Liver (tissue), 9 donors: ENCODE measurements around the gene SECTM1. TPM values are rescaled to one million over a fixed set of nuclear protein-coding genes. Genes with fewer than 3 reads are reported as not detected.

Experiments
- DNase-seq: peaks from one replicate; pipeline ENCODE4 v3.0.0-alpha.2; 2017; ENCODE audit warnings: low spot score
- H3K27ac ChIP-seq, 2 donors: one replicate each; pipeline ENCODE4 v1.7.0; 2013; ENCODE audit warnings: inconsistent platforms in 2 of 2, low read length in 2 of 2, control low read depth in 1 of 2, low read depth in 1 of 2, mild to moderate bottlenecking in 1 of 2
- H3K27me3 ChIP-seq, 4 donors: one replicate each; pipeline versions ENCODE4 v1.6.1 to v1.7.0; 2013; ENCODE audit warnings: low read length in 3 of 4, inconsistent platforms in 1 of 4, mild to moderate bottlenecking in 1 of 4, moderate library complexity in 1 of 4; ENCODE audit not compliant: control insufficient read depth in 4 of 4, insufficient read depth in 4 of 4
- H3K36me3 ChIP-seq, 4 donors: one replicate each; pipeline versions ENCODE4 v1.6.1 to v1.7.0; 2013; ENCODE audit warnings: low read length in 3 of 4, mild to moderate bottlenecking in 3 of 4, low read depth in 1 of 4, moderate library complexity in 1 of 4; ENCODE audit not compliant: control insufficient read depth in 4 of 4, insufficient read depth in 3 of 4
- H3K4me1 ChIP-seq, 4 donors: one replicate each; pipeline versions ENCODE4 v1.6.1 to v1.7.0; 2013; ENCODE audit warnings: low read length in 3 of 4, mild to moderate bottlenecking in 3 of 4, moderate library complexity in 1 of 4; ENCODE audit not compliant: control insufficient read depth in 4 of 4, insufficient read depth in 4 of 4
- H3K4me3 ChIP-seq, 3 donors: one replicate each; pipeline versions ENCODE4 v1.6.1 to v1.7.0; 2013; ENCODE audit warnings: low read length in 3 of 3, control low read depth in 1 of 3, low read depth in 1 of 3, mild to moderate bottlenecking in 1 of 3
- H3K9ac ChIP-seq, 2 donors: one replicate each; pipeline ENCODE4 v1.7.0; 2013; ENCODE audit warnings: low read length in 2 of 2, mild to moderate bottlenecking in 2 of 2, moderate library complexity in 2 of 2, control low read depth in 1 of 2, low read depth in 1 of 2
- H3K9me3 ChIP-seq, 4 donors: one replicate each; pipeline versions ENCODE4 v1.6.1 to v1.7.0; 2013; ENCODE audit warnings: low read length in 3 of 4; ENCODE audit not compliant: control insufficient read depth in 4 of 4
- FOXA1 ChIP-seq: IDR thresholded peaks from 2 replicates; pipeline ENCODE4 v1.6.1; 2016; ENCODE audit warnings: antibody characterized with exemption
- GABPA ChIP-seq, 2 donors: IDR thresholded peaks in 1 of 2; conservative IDR thresholded peaks in 1 of 2; 2 replicates each; pipeline ENCODE4 v1.6.1; 2016; ENCODE audit warnings: antibody characterized with exemption in 2 of 2, mild to moderate bottlenecking in 1 of 2, moderate library complexity in 1 of 2
- HNF4A ChIP-seq, 2 donors: conservative IDR thresholded peaks; 2 replicates each; pipeline ENCODE4 v1.6.1; 2016; ENCODE audit warnings: antibody characterized with exemption in 2 of 2, mild to moderate bottlenecking in 2 of 2
- HNF4G ChIP-seq: IDR thresholded peaks from 2 replicates; pipeline ENCODE4 v1.6.1; 2016; ENCODE audit warnings: antibody characterized with exemption
- JUND ChIP-seq, 2 donors: IDR thresholded peaks; 2 replicates each; pipeline ENCODE4 v1.6.1; 2016; ENCODE audit warnings: antibody characterized with exemption in 2 of 2
- MAX ChIP-seq: IDR thresholded peaks from 2 replicates; pipeline ENCODE4 v1.6.1; 2016; ENCODE audit warnings: antibody characterized with exemption
- NR2F2 ChIP-seq: IDR thresholded peaks from 2 replicates; pipeline ENCODE4 v1.6.1; 2016; ENCODE audit warnings: antibody characterized with exemption
- RAD21 ChIP-seq, 2 donors: IDR thresholded peaks; 2 replicates each; pipeline ENCODE4 v1.6.1; 2016; ENCODE audit warnings: antibody characterized with exemption in 2 of 2, mild to moderate bottlenecking in 2 of 2
- SP1 ChIP-seq: IDR thresholded peaks from 2 replicates; pipeline ENCODE4 v1.6.1; 2018; ENCODE audit warnings: antibody characterized with exemption, mild to moderate bottlenecking
- TAF1 ChIP-seq: conservative IDR thresholded peaks from 2 replicates; pipeline ENCODE4 v1.6.1; 2016; ENCODE audit warnings: antibody characterized with exemption, mild to moderate bottlenecking
- YY1 ChIP-seq: IDR thresholded peaks from 2 replicates; pipeline ENCODE4 v1.6.1; 2016; ENCODE audit warnings: antibody characterized with exemption, mild to moderate bottlenecking
- ZBTB33 ChIP-seq: IDR thresholded peaks from 2 replicates; pipeline ENCODE4 v1.6.1; 2016; ENCODE audit warnings: antibody characterized with exemption
- WGBS: extraction: QIAGEN DNeasy Blood & Tissue Kit; methylation state at CpG from one replicate; pipeline ENCODE4 v1.1.7; 2013; 5-methylcytosine and 5-hydroxymethylcytosine counted together
- polyA plus RNA-seq, 2 donors: library from polyadenylated mRNA; stranded (reverse) in 1 of 2; unstranded in 1 of 2; fragments of 200-250 nt in 1 of 2; fragments of >200 nt in 1 of 2; fragmentation: Nextera tagmentation in 1 of 2; extraction: Ambion mirVana in 1 of 2; gene quantifications; one replicate each; pipeline versions ENCODE4 v1.2.1 to v1.2.3, GENCODE V29; 2013 to 2015
- total RNA-seq, 2 donors: library from RNA; depleted of rRNA; stranded (reverse); fragments of >200 nt; gene quantifications; one replicate each; pipeline ENCODE4 v1.2.3, GENCODE V29; 2014
- TF ChIP-seq, protein P1 (sequence below): fragments of 150-350 bp; IDR thresholded peaks from 2 replicates; pipeline ENCODE4 v1.5.1; 2017; ENCODE audit warnings: improper control_type of control experiment, low read depth, low read length; ENCODE audit not compliant: missing input control
- TF ChIP-seq, protein P2 (sequence below): IDR thresholded peaks from 2 replicates; pipeline ENCODE4 v1.6.1; 2016; ENCODE audit warnings: antibody characterized with exemption, mild to moderate bottlenecking
- donor health status: healthy.
- donor health status: healthy.
- donor health status: healthy.
- donor health status: healthy.
- donor health status: healthy.

The SECTM1 gene
- total and polyA plus RNA-seq, 4 donors, result 1.3 to 14.2 (median 4.6) TPM

- Histone ChIP-seq H3K4me3 (no peak overlapping the region), H3K9ac (no peak overlapping the region), H3K27me3 (no peaks in the 10 kb centered on the region), H3K27ac (peak overlapping the region; percentile 75 to 78), H3K36me3 (no peaks in the 10 kb centered on the region), H3K4me1 (peaks cover 6 to 46% (median 32%) of the 10 kb centered on the region in 4 donors), H3K9me3 (no peaks in the 10 kb centered on the region)
- TF ChIP-seq SP1 (no peak), ZBTB33 (no peak), GABPA (IDR thresholded peaks at IDR 0.05 in 1 of 2, conservative IDR thresholded peaks at IDR 0.05 in 1 of 2) (no peak), NR2F2 (no peak), JUND (IDR thresholded peaks at IDR 0.05) (no peak), YY1 (no peak), TAF1 (no peak), HNF4A (conservative IDR thresholded peaks at IDR 0.05) (no peak), FOXA1 (no peak), RAD21 (IDR thresholded peaks at IDR 0.05) (no peak), HNF4G (no peak), MAX (no peak)
- TF ChIP-seq, protein P1, sequence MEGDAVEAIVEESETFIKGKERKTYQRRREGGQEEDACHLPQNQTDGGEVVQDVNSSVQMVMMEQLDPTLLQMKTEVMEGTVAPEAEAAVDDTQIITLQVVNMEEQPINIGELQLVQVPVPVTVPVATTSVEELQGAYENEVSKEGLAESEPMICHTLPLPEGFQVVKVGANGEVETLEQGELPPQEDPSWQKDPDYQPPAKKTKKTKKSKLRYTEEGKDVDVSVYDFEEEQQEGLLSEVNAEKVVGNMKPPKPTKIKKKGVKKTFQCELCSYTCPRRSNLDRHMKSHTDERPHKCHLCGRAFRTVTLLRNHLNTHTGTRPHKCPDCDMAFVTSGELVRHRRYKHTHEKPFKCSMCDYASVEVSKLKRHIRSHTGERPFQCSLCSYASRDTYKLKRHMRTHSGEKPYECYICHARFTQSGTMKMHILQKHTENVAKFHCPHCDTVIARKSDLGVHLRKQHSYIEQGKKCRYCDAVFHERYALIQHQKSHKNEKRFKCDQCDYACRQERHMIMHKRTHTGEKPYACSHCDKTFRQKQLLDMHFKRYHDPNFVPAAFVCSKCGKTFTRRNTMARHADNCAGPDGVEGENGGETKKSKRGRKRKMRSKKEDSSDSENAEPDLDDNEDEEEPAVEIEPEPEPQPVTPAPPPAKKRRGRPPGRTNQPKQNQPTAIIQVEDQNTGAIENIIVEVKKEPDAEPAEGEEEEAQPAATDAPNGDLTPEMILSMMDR, result no peak
- TF ChIP-seq, protein P2, sequence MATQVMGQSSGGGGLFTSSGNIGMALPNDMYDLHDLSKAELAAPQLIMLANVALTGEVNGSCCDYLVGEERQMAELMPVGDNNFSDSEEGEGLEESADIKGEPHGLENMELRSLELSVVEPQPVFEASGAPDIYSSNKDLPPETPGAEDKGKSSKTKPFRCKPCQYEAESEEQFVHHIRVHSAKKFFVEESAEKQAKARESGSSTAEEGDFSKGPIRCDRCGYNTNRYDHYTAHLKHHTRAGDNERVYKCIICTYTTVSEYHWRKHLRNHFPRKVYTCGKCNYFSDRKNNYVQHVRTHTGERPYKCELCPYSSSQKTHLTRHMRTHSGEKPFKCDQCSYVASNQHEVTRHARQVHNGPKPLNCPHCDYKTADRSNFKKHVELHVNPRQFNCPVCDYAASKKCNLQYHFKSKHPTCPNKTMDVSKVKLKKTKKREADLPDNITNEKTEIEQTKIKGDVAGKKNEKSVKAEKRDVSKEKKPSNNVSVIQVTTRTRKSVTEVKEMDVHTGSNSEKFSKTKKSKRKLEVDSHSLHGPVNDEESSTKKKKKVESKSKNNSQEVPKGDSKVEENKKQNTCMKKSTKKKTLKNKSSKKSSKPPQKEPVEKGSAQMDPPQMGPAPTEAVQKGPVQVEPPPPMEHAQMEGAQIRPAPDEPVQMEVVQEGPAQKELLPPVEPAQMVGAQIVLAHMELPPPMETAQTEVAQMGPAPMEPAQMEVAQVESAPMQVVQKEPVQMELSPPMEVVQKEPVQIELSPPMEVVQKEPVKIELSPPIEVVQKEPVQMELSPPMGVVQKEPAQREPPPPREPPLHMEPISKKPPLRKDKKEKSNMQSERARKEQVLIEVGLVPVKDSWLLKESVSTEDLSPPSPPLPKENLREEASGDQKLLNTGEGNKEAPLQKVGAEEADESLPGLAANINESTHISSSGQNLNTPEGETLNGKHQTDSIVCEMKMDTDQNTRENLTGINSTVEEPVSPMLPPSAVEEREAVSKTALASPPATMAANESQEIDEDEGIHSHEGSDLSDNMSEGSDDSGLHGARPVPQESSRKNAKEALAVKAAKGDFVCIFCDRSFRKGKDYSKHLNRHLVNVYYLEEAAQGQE, result no peak
- no peak for DNase-seq
- WGBS, result 85% methylated on average over 15 of the region's 15 CpGs
Measured at GRCh38 chr17:82294064-82294773, 39.3 kb downstream of the SECTM1 start.
